Body of pancreas (tissue), 4 donors: ENCODE results near the gene ZBTB20. TPM values are rescaled to one million over a fixed set of nuclear protein-coding genes. Genes with fewer than 3 reads are reported as not detected.

ENCODE experiments used
- ATAC-seq: fragments of 150-250 bp; one replicate; pipeline ENCODE4 v1.9.1; 2016
- DNase-seq, 4 donors: peaks; one replicate each; pipeline ENCODE4 v3.0.0-alpha.2; 2019
- H3K27ac ChIP-seq, 4 donors: fragments of 200-600 bp; sonication (generic); 1 replicate in 3 of 4; 2 replicates in 1 of 4; pipeline versions ENCODE4 v1.5.1 to v1.6.1; 2016 to 2019; ENCODE audit warnings: mild to moderate bottlenecking in 1 of 4, mixed read lengths in 1 of 4, moderate library complexity in 1 of 4
- H3K27me3 ChIP-seq, 2 donors: fragments of 200-600 bp; sonication (generic); one replicate each; pipeline ENCODE4 v1.6.0; 2016; ENCODE audit warnings: mild to moderate bottlenecking in 1 of 2
- H3K36me3 ChIP-seq, 2 donors: fragments of 200-600 bp; sonication (generic); replicated peaks in 1 of 2; 2 replicates each; pipeline ENCODE4 v1.5.1; 2016; ENCODE audit warnings: low read depth in 2 of 2; ENCODE audit not compliant: insufficient read depth in 1 of 2
- H3K4me1 ChIP-seq: fragments of 200-600 bp; sonication (generic); one replicate; pipeline ENCODE4 v1.6.0; 2016
- H3K4me3 ChIP-seq, 2 donors: fragments of 200-600 bp; sonication (generic); 1 replicate in 1 of 2; 2 replicates in 1 of 2; pipeline ENCODE4 v1.5.1; 2016 to 2019
- H3K9me3 ChIP-seq, 3 donors: fragments of 200-600 bp; sonication (generic); 1 replicate in 2 of 3; 2 replicates in 1 of 3; pipeline ENCODE4 v1.5.1; 2016
- CTCF ChIP-seq, 7 experiments: fragments of 450-650 bp in 4 of 7; fragments of 200-600 bp in 3 of 7; sonication (generic) in 3 of 7; IDR thresholded peaks; one replicate each; pipeline ENCODE4 v1.5.1; 2016 to 2019; ENCODE audit warnings: antibody characterized with exemption in 7 of 7
- POLR2A ChIP-seq, 3 donors: fragments of 450-650 bp; IDR thresholded peaks; one replicate each; pipeline ENCODE4 v1.6.1; 2016; ENCODE audit warnings: antibody characterized with exemption in 3 of 3, mild to moderate bottlenecking in 2 of 3
- WGBS, 2 donors: methylation state at CpG; one replicate each; pipeline ENCODE4 v1.1.5; 2017; 5-methylcytosine and 5-hydroxymethylcytosine counted together
- intact Hi-C: fragments of 100-400 bp; cut with DNase I; formaldehyde crosslinking; loops from one replicate; pipeline ENCODE4 v1.15.1; 2023
- total RNA-seq, 2 donors: library from RNA; depleted of rRNA; stranded (reverse); fragments of >200 nt; gene quantifications; one replicate each; pipeline ENCODE4 v1.1.0, GENCODE V29; 2016

ZBTB20 gene
- total RNA-seq, 2 donors from 2014 or later = 48.3 to 77.1 TPM

- 86 to 91% methylated on average over 2 of the region's 2 CpGs for WGBS, 2 donors
- Histone ChIP-seq H3K4me3 (no peak overlapping the region), H3K27me3 (no peaks in the 10 kb centered on the region), H3K4me1 (no peaks in the 10 kb centered on the region), H3K9me3 (no peaks in the 10 kb centered on the region), H3K27ac (no peak overlapping the region), H3K36me3 (no peaks in the 10 kb centered on the region)
- no peak for DNase-seq
- no peak for ATAC-seq
- no peak for TF ChIP-seq POLR2A (IDR thresholded peaks at IDR 0.05)
- TF ChIP-seq CTCF (IDR thresholded peaks at IDR 0.05) = no peak
- intact Hi-C loops = no loop called here
Measured at GRCh38 chr3:114538211-114538610, 608.9 kb downstream of the ZBTB20 start.

- Histone ChIP-seq H3K27me3 (no peaks in the 10 kb centered on the region), H3K4me1 (no peaks in the 10 kb centered on the region), H3K27ac (no peak overlapping the region), H3K36me3 (no peaks in the 10 kb centered on the region), H3K4me3 (no peak overlapping the region), H3K9me3 (no peaks in the 10 kb centered on the region)
- ATAC-seq (no peak), DNase-seq (no peak)
- intact Hi-C loops = no loop called here
- TF ChIP-seq POLR2A (IDR thresholded peaks at IDR 0.05) = no peak
- no peak for TF ChIP-seq CTCF (IDR thresholded peaks at IDR 0.05)
- 87 to 91% methylated on average over 3 of the region's 3 CpGs for WGBS, 2 donors
Measured at GRCh38 chr3:114528517-114528916, 618.6 kb downstream of the ZBTB20 start.

- intact Hi-C loops = no loop called here
- no peak for ATAC-seq
- no peak overlapping the region for H3K27ac ChIP-seq
- H3K36me3 ChIP-seq = no peaks in the 10 kb centered on the region
- TF ChIP-seq POLR2A (IDR thresholded peaks at IDR 0.05) = no peak
- TF ChIP-seq CTCF (IDR thresholded peaks at IDR 0.05) = peak in 6 of 7 experiments; percentile 24 to 41 (median 34)
- 50 to 67% methylated on average over 1 of the region's 1 CpG for WGBS, 2 donors
- no peaks in the 10 kb centered on the region for H3K9me3 ChIP-seq
- no peak overlapping the region for H3K4me3 ChIP-seq
- DNase-seq = no peak
- H3K4me1 ChIP-seq = no peaks in the 10 kb centered on the region
- H3K27me3 ChIP-seq = no peaks in the 10 kb centered on the region
Measured at GRCh38 chr3:114527036-114527644, 619.9 kb downstream of the ZBTB20 start.

- Histone ChIP-seq H3K4me1 (no peaks in the 10 kb centered on the region), H3K36me3 (no peaks in the 10 kb centered on the region), H3K27ac (no peak overlapping the region), H3K9me3 (no peaks in the 10 kb centered on the region), H3K27me3 (no peaks in the 10 kb centered on the region), H3K4me3 (no peak overlapping the region)
- WGBS, 2 donors = 95 to 99% methylated on average over 2 of the region's 2 CpGs
- no peak for ATAC-seq
- no peak for DNase-seq
- intact Hi-C loops = no loop called here
- TF ChIP-seq POLR2A (IDR thresholded peaks at IDR 0.05) (no peak), CTCF (IDR thresholded peaks at IDR 0.05) (no peak)
Measured at GRCh38 chr3:114525278-114525677, 621.8 kb downstream of the ZBTB20 start.

GRCh38 chr3:114519415-114519814, 627.7 kb downstream of the ZBTB20 start:
- Histone ChIP-seq H3K27me3 (no peaks in the 10 kb centered on the region), H3K4me3 (no peak overlapping the region), H3K36me3 (no peaks in the 10 kb centered on the region), H3K4me1 (peaks cover 11% of the 10 kb centered on the region), H3K9me3 (no peaks in the 10 kb centered on the region), H3K27ac (no peak overlapping the region)
- 9 to 22% methylated on average over 3 of the region's 3 CpGs for WGBS, 2 donors
- no peak for TF ChIP-seq CTCF (IDR thresholded peaks at IDR 0.05)
- no peak for TF ChIP-seq POLR2A (IDR thresholded peaks at IDR 0.05)
- ATAC-seq (peak; percentile 92), DNase-seq (peak; percentile 21 to 60 (median 38))
- intact Hi-C loops = no loop called here
